SJSA1 (cell line): ENCODE data around the gene INVS. TPM values are rescaled to one million over a fixed set of nuclear protein-coding genes. Genes with fewer than 3 reads are reported as not detected.
"Not testable (repeated sequence)": the region's sequence is repeated elsewhere in the genome, so short reads cannot be mapped to it uniquely, and the experiment has no call there.

Source experiments
- DNase-seq, 2 experiments: peaks; one replicate each; pipeline ENCODE4 v3.0.0-alpha.2; 2015 to 2020; ENCODE audit warnings: low spot score in 2 of 2, low read depth in 1 of 2
- H3K27ac ChIP-seq: fragments of 250-450 bp; sonication (Bioruptor Pico); 2 replicates; pipeline ENCODE4 v1.5.1; 2020; ENCODE audit warnings: mild to moderate bottlenecking, moderate library complexity
- H3K27me3 ChIP-seq: fragments of 250-450 bp; sonication (Bioruptor Pico); replicated peaks from 2 replicates; pipeline ENCODE4 v1.5.1; 2020; ENCODE audit warnings: mild to moderate bottlenecking, moderate library complexity
- H3K36me3 ChIP-seq: fragments of 250-450 bp; sonication (Bioruptor Pico); 2 replicates; pipeline ENCODE4 v1.5.1; 2020; ENCODE audit warnings: mild to moderate bottlenecking
- H3K4me1 ChIP-seq: fragments of 250-450 bp; sonication (Bioruptor Pico); replicated peaks from 2 replicates; pipeline ENCODE4 v1.6.1; 2021; ENCODE audit warnings: mild to moderate bottlenecking
- H3K4me3 ChIP-seq: fragments of 250-450 bp; sonication (Bioruptor Pico); 2 replicates; pipeline ENCODE4 v1.5.1; 2020; ENCODE audit warnings: mild to moderate bottlenecking
- H3K9me3 ChIP-seq: fragments of 250-450 bp; sonication (Bioruptor Pico); replicated peaks from 2 replicates; pipeline ENCODE4 v1.5.1; 2020; ENCODE audit warnings: mild to moderate bottlenecking
- total RNA-seq: library from RNA; depleted of rRNA; stranded (reverse); fragments of >200 nt; shearing (Covaris generic); gene quantifications from 2 replicates; pipeline ENCODE4 v1.2.3, GENCODE V29; 2014

The INVS gene
- total RNA-seq, 1 experiment from 2014 or later: 18.4 TPM

- no peak for DNase-seq
- H3K36me3 ChIP-seq: no peaks in the 10 kb centered on the region
- H3K9me3 ChIP-seq: no peaks in the 10 kb centered on the region
- no peaks in the 10 kb centered on the region for H3K27me3 ChIP-seq
- H3K4me1 ChIP-seq: peaks cover 4% of the 10 kb centered on the region; the same call in 1 of the 2 replicates
- no peak overlapping the region for H3K27ac ChIP-seq
- no peak overlapping the region for H3K4me3 ChIP-seq
These were observed 7.4 kb upstream of the INVS start for GRCh38 chr9:100091650-100092049.

DNA sequence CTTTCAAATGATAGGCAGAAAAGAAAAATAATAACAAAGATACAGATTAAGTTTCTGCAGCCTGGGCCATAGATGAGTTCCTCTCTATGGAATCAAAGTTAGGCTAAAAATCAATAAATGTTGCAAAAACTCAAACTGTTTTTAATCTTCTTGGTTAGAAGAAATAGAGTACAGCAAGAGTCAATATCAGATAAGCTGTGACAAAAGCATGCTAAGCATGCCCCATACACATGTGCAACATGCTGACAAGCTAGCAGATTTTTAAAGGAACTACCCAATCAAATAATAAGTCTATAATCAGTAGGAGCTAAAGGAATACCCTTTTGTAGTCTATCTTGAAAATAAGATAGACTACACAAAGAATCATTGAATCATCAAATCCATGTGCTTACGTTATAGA lies 7.0 kb upstream of the INVS start:
- Histone ChIP-seq H3K4me3 (no peak overlapping the region), H3K9me3 (no peaks in the 10 kb centered on the region), H3K4me1 (peaks cover 4% of the 10 kb centered on the region; the same call in 1 of the 2 replicates), H3K27me3 (no peaks in the 10 kb centered on the region), H3K27ac (no peak overlapping the region), H3K36me3 (no peaks in the 10 kb centered on the region)
- no peak for DNase-seq

DNA sequence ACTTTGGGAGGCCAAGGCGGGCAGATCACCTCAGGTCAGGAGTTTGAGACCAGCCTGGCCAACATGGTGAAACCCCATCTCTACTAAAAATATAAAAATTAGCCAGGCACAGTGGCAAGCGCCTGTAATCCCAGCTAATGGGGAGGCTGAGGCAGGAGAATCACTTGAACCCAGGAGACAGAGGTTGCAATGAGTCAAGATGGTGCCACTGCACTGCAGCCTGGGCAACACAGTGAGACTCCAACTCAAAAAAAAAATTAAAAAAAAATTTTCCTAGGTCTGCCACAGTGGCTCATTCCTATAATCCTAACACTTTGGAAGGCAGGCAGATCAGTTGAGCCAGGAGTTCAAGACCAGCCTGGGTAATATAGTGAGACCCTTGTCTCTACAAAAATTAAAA lies 4.6 kb upstream of the INVS start:
- not testable (repeated sequence) for H3K4me1 ChIP-seq

GRCh38 chr9:100096378-100096916 lies 2.6 kb upstream of the INVS start:
- Histone ChIP-seq H3K9me3 (no peaks in the 10 kb centered on the region), H3K27me3 (no peaks in the 10 kb centered on the region), H3K4me1 (peaks cover 7% of the 10 kb centered on the region), H3K36me3 (peaks cover 4% of the 10 kb centered on the region), H3K4me3 (no peak overlapping the region), H3K27ac (no peak overlapping the region)
- no peak for DNase-seq

More for the DNA sequence above, 4.6 kb upstream of the INVS start:
- DNase-seq, H3K27me3 ChIP-seq, H3K9me3 ChIP-seq, H3K36me3 ChIP-seq, H3K27ac ChIP-seq, H3K4me3 ChIP-seq: not testable (repeated sequence)

- Histone ChIP-seq H3K4me1 (peaks cover 7% of the 10 kb centered on the region), H3K4me3 (peak overlapping the region; percentile 79), H3K9me3 (no peaks in the 10 kb centered on the region), H3K27ac (peak overlapping the region; percentile 47), H3K27me3 (no peaks in the 10 kb centered on the region), H3K36me3 (peaks cover 4% of the 10 kb centered on the region)
- DNase-seq: peak in 1 of 2 experiments; percentile 48
These were observed 777 bp upstream of the INVS start for GRCh38 chr9:100098046-100098886.

- H3K36me3 ChIP-seq: peaks cover 12% of the 10 kb centered on the region
- DNase-seq: no peak
These were observed 639 bp downstream of the INVS start for GRCh38 chr9:100099722-100100042.

DNA sequence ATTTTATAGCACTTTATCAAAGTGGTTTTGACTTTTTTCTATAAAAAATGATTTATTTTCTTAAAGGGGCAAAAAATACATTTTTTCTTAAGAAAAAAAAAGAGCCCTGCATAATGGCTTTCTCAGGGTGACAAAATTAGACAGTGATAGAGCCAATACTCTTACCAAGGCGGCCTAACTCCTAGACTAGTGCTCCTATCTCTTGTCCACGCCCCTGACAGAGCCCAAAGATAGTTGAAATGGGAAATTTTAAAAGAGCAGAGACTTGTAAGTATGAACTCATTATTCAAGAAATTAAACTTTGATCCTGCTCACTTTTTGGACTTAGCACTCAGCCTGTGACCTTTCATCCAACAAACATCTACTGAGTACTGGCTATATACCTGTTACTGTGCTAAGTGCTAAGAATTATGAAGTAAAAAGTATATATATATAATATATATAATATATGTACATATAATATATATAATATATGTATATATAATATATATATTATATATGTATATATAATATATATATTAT lies 1.2 kb downstream of the INVS start:
- Histone ChIP-seq H3K4me1 (peaks cover 7% of the 10 kb centered on the region), H3K36me3 (peaks cover 13% of the 10 kb centered on the region), H3K9me3 (no peaks in the 10 kb centered on the region), H3K4me3 (peak overlapping the region; percentile 79), H3K27me3 (no peaks in the 10 kb centered on the region), H3K27ac (no peak overlapping the region; the same call in 1 of the 2 replicates)
- DNase-seq: no peak

More at GRCh38 chr9:100099722-100100042, 639 bp downstream of the INVS start:
- H3K27me3 ChIP-seq: no peaks in the 10 kb centered on the region
- no peaks in the 10 kb centered on the region for H3K9me3 ChIP-seq
- peak overlapping the region; percentile 30 for H3K27ac ChIP-seq
- H3K4me3 ChIP-seq: peak overlapping the region; percentile 79
- H3K4me1 ChIP-seq: peaks cover 7% of the 10 kb centered on the region

DNA sequence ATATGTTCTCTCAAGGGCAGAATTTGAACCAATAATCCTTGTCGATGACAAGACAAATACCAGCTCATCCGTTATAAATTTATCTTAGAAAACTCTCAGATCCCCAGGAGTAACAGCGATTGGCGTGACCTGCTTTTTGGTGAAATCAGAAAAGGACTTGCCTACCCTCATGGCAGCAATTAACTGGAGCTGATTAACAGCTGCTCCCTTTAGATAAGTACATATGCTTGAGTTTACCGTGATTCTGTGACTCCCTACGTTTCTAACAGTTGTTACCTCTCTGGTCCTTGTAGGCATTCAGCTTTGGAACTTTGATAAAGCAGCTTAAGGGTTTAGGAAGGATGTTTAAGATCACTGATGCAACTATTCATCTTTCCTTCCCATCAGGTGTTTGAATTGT lies 2.6 kb downstream of the INVS start:
- no peak for DNase-seq
- peaks cover 7% of the 10 kb centered on the region for H3K4me1 ChIP-seq
- H3K27ac ChIP-seq: no peak overlapping the region

GRCh38 chr9:100104314-100104713 lies 5.3 kb downstream of the INVS start:
- Histone ChIP-seq H3K4me3 (no peak overlapping the region), H3K36me3 (peaks cover 41% of the 10 kb centered on the region), H3K9me3 (no peaks in the 10 kb centered on the region), H3K4me1 (no peaks in the 10 kb centered on the region), H3K27me3 (no peaks in the 10 kb centered on the region), H3K27ac (no peak overlapping the region)
- no peak for DNase-seq

More for the DNA sequence above, 2.6 kb downstream of the INVS start:
- H3K27me3 ChIP-seq: no peaks in the 10 kb centered on the region
- no peaks in the 10 kb centered on the region for H3K9me3 ChIP-seq
- H3K36me3 ChIP-seq: peaks cover 24% of the 10 kb centered on the region
- no peak overlapping the region for H3K4me3 ChIP-seq

- Histone ChIP-seq H3K36me3 (peaks cover 48% of the 10 kb centered on the region), H3K27me3 (no peaks in the 10 kb centered on the region), H3K4me3 (no peak overlapping the region), H3K4me1 (0 out of 2 replicates have a peak, but pooled peaks cover 1% of the 10 kb centered on the region), H3K27ac (no peak overlapping the region), H3K9me3 (no peaks in the 10 kb centered on the region)
- no peak for DNase-seq
These were observed 6.8 kb downstream of the INVS start for GRCh38 chr9:100105861-100106260.

DNA sequence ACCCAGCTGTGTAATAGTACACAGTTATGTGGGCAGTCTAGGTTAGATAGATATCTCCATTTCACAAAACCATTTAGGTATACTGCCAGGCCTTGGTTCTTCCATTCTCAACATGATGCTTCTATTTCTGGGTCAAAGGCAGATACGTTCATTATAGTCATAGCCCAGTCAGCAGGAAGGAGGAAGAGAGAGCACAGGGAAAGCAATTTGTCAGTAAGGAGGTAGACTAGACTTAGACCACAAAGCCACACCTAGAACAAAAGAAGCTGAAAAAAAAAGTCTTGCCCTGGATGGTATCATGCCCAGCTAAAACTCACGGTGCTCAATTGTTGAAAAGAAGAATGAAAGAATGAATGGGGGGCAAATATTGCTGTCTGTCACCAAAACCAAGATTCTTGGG lies 7.6 kb downstream of the INVS start:
- Histone ChIP-seq H3K9me3 (no peaks in the 10 kb centered on the region), H3K4me3 (no peak overlapping the region), H3K4me1 (0 out of 2 replicates have a peak, but pooled peaks cover 4% of the 10 kb centered on the region), H3K27ac (no peak overlapping the region), H3K27me3 (no peaks in the 10 kb centered on the region), H3K36me3 (peaks cover 54% of the 10 kb centered on the region)
- DNase-seq: no peak

DNA sequence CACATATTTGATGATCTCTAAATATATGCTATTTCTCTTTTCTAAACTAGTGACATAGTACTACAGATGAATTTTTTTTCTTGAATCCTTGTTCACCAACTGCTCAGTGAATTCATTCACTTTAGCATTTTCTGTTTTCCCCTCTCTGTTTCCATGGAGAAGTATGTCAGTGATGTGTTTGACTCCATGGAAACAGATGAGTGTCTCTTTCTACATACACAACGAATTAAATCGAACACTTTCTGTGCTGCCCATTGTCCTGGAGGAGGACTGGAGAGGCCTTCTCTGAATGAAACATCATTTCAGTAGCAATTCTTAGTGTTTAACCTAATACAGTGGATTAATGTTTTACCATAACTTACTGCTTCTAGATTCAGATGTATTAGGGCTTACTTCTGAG lies 9.5 kb downstream of the INVS start:
- H3K4me1 ChIP-seq: 0 out of 2 replicates have a peak, but pooled peaks cover 4% of the 10 kb centered on the region
- H3K27me3 ChIP-seq: no peaks in the 10 kb centered on the region
- peaks cover 54% of the 10 kb centered on the region for H3K36me3 ChIP-seq
- no peak overlapping the region for H3K4me3 ChIP-seq
- H3K27ac ChIP-seq: no peak overlapping the region
- DNase-seq: no peak
- H3K9me3 ChIP-seq: no peaks in the 10 kb centered on the region

GRCh38 chr9:100111235-100111634 lies 12.2 kb downstream of the INVS start:
- no peak for DNase-seq
- no peaks in the 10 kb centered on the region for H3K9me3 ChIP-seq
- H3K4me3 ChIP-seq: no peak overlapping the region
- H3K27ac ChIP-seq: no peak overlapping the region
- peaks cover 37% of the 10 kb centered on the region for H3K36me3 ChIP-seq
- H3K4me1 ChIP-seq: 0 out of 2 replicates have a peak, but pooled peaks cover 4% of the 10 kb centered on the region
- H3K27me3 ChIP-seq: no peaks in the 10 kb centered on the region

DNA sequence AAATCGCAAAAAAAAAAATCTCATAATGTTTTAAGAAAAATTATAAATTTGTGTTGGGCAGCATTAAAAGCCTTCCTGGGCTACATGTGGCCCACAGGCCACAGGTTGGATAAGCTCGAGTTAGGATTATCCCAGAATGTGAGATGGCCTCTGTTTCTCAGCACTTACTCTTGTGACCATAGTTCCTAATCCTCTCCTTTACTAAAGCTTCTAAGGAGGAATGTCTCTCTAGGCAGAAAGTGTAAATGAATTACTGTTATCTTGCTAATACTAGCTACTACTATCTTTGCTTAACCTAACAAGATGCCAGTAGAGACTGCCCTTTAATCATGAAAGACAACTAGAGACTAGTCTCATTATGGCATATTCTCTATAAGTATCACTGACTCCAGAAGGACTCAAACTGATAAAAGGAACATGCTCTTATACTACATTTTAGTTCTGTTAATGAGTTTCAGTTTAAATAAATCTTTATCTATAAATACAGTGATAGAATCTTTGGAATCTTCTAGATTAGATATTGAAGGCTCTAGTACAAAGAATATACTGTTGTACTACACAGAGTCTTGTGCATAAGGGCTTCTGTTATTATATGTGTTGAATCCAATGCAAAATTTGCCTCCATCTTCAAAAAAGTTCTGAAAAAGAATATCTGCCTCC lies 13.8 kb downstream of the INVS start:
- H3K27me3 ChIP-seq: no peaks in the 10 kb centered on the region
- H3K27ac ChIP-seq: no peak overlapping the region
- no peak overlapping the region for H3K4me3 ChIP-seq
- peaks cover 23% of the 10 kb centered on the region for H3K36me3 ChIP-seq
- 0 out of 2 replicates have a peak, but pooled peaks cover 4% of the 10 kb centered on the region for H3K4me1 ChIP-seq
- no peak for DNase-seq
- no peaks in the 10 kb centered on the region for H3K9me3 ChIP-seq
